ENCODE results near the gene IL16.

The IL16 gene

DNA sequence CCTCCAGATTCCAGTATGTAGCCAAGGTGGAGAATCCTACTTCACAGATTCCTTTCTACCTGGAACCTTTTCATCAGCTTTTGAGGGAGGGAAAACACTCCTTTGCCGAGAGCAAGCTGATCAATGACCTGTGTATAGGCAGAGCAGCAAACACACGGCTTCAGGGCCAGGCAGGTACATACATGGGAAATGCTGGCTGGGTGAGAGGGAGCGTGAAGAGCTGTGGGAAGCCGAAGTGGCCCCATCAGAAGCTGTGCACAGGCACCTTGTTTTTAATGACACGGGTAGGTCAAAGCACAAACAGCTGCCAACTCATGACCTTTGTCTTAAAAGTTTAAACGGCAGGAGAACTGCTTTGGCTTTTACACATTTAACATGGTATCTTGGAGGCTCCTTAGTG lies 101.9 kb downstream of the IL16 start:
- H3K4me3 ChIP-seq (ENCODE audit: low read depth, low read length), result peak overlapping the region; percentile 15
- TF ChIP-seq, protein P1, sequence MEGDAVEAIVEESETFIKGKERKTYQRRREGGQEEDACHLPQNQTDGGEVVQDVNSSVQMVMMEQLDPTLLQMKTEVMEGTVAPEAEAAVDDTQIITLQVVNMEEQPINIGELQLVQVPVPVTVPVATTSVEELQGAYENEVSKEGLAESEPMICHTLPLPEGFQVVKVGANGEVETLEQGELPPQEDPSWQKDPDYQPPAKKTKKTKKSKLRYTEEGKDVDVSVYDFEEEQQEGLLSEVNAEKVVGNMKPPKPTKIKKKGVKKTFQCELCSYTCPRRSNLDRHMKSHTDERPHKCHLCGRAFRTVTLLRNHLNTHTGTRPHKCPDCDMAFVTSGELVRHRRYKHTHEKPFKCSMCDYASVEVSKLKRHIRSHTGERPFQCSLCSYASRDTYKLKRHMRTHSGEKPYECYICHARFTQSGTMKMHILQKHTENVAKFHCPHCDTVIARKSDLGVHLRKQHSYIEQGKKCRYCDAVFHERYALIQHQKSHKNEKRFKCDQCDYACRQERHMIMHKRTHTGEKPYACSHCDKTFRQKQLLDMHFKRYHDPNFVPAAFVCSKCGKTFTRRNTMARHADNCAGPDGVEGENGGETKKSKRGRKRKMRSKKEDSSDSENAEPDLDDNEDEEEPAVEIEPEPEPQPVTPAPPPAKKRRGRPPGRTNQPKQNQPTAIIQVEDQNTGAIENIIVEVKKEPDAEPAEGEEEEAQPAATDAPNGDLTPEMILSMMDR (IDR thresholded peaks at IDR 0.05; ENCODE audit: insufficient read depth, low read depth, low read length, missing control alignments), result no peak
- DNase-seq (ENCODE audit: low read depth), result no peak

DNA sequence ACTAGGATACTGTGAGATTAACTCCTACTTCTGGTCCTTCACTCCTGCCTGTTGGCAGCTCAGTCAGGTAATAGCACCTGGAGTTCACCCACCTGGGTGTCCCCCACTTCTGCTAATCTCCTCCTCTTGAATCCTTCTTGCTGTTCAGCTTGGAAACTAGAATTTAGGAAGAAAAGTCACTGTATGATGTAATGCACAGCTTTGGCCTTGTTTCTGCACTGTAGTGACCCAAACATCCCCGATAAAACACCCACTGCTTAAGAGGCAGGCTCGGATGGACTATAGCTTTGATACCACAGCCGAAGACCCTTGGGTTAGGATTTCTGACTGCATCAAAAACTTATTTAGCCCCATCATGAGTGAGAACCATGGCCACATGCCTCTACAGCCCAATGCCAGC lies 102.5 kb downstream of the IL16 start:
- peak overlapping the region; percentile 37 for H3K4me3 ChIP-seq (ENCODE audit: low read depth, low read length)
- TF ChIP-seq, protein P1 (IDR thresholded peaks at IDR 0.05; ENCODE audit: insufficient read depth, low read depth, low read length, missing control alignments), result no peak
- no peak for DNase-seq (ENCODE audit: low read depth)

DNA sequence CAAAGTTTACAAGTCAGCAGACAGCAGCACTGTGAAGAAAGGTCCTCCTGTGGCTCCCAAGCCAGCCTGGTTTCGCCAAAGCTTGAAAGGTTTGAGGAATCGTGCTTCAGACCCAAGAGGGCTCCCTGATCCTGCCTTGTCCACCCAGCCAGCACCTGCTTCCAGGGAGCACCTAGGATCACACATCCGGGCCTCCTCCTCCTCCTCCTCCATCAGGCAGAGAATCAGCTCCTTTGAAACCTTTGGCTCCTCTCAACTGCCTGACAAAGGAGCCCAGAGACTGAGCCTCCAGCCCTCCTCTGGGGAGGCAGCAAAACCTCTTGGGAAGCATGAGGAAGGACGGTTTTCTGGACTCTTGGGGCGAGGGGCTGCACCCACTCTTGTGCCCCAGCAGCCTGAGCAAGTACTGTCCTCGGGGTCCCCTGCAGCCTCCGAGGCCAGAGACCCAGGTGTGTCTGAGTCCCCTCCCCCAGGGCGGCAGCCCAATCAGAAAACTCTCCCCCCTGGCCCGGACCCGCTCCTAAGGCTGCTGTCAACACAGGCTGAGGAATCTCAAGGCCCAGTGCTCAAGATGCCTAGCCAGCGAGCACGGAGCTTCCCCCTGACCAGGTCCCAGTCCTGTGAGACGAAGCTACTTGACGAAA lies 103.1 kb downstream of the IL16 start:
- H3K4me3 ChIP-seq (ENCODE audit: low read depth, low read length), result peak overlapping the region; percentile 37
- TF ChIP-seq, protein P1 (IDR thresholded peaks at IDR 0.05; ENCODE audit: insufficient read depth, low read depth, low read length, missing control alignments), result no peak
- no peak for DNase-seq (ENCODE audit: low read depth)

DNA sequence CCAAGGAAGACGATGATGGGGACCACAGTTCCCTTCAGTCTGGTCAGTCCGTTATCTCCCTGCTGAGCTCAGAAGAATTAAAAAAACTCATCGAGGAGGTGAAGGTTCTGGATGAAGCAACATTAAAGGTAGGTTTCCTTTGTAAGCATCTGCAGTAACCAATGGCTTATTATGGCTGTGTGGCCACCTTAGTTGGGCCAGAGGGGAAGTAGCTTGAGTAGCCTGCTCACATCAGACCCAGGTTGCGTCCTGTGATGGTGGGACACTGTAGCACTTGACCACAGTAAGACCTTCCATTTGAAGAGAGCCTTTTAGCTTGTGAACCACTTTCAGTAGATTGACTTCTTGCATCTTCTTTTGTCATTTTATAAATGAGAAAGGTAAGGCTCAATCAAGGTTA lies 104.7 kb downstream of the IL16 start:
- TF ChIP-seq, protein P1 (IDR thresholded peaks at IDR 0.05; ENCODE audit: insufficient read depth, low read depth, low read length, missing control alignments), result no peak
- H3K4me3 ChIP-seq (ENCODE audit: low read depth, low read length), result peak overlapping the region; percentile 49
- DNase-seq (ENCODE audit: low read depth), result peak; percentile 64

DNA sequence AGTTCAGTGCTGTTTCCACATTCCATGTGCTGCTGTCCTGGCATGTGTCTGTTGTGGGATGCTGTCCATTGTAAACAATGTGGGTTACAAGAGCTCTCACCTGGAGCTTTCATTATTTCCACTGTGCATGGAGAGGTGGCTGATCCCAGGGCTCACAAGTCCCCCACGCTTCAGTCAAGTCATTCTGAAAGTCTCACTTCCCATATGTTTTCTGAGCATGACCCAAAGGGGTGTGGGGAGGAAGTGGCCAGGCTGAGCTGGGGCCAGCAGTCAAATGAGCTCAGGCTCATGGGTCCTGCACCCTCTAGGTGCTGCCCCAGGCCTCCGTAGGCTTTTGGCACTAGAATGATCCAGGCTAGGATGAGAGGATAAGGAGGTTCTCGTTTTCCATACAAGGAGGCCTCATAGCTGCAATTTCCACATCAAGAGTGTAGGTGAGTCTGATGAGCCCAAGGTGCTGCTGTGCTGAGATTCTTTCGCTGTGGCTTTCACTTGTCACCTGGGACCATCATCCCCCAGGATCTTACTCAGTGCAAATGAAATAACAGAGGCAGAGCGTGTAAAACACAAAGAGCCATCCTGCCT lies 105.2 kb downstream of the IL16 start:
- H3K4me3 ChIP-seq (ENCODE audit: low read depth, low read length), result peak overlapping the region; percentile 49
- peak; percentile 88 for DNase-seq (ENCODE audit: low read depth)
- TF ChIP-seq, protein P1 (IDR thresholded peaks at IDR 0.05; ENCODE audit: insufficient read depth, low read depth, low read length, missing control alignments), result no peak

DNA sequence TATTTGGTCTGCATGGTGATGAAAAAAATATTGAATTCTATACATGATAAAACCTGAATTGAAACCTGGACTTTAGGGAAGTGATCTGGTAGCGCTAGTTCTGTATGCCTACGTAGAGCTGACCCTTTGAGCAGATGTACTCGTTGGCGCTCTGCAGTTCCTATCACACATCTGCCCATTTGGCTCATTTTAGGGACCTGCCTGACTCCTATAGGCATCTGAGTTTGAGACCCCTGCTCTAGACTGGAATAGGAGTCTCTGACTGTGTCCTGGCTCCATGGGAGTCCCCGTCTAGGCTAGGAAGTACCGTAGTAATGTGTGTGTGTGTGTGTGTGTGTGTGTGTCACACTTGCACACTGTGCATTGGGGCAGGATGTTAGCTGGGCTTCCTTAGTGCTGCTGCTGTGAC lies 106.0 kb downstream of the IL16 start:
- H3K4me3 ChIP-seq (ENCODE audit: low read depth, low read length), result peak overlapping the region; percentile 49
- TF ChIP-seq, protein P1 (IDR thresholded peaks at IDR 0.05; ENCODE audit: insufficient read depth, low read depth, low read length, missing control alignments), result no peak
- peak; percentile 26 for DNase-seq (ENCODE audit: low read depth)

Measured in GM12865 (cell line).